Gastroesophageal sphincter (tissue), 3 donors: Measurements from ENCODE around the gene RBM17.

Source experiments
- CTCF ChIP-seq, 4 experiments: fragments of 200-600 bp in 2 of 4; fragments of 450-650 bp in 2 of 4; sonication (generic) in 1 of 4; IDR thresholded peaks; one replicate each; pipeline ENCODE4 v1.5.1; 2017 to 2019; ENCODE audit warnings: antibody characterized with exemption in 4 of 4, mild to moderate bottlenecking in 2 of 4, moderate library complexity in 2 of 4
- EP300 ChIP-seq: sonication (generic); formaldehyde crosslinking; IDR thresholded peaks from one replicate; pipeline ENCODE4 v1.6.1; 2017; ENCODE audit warnings: antibody characterized with exemption, mild to moderate bottlenecking
- POLR2A ChIP-seq, 2 donors: fragments of 450-650 bp; IDR thresholded peaks; one replicate each; pipeline ENCODE4 v1.6.1; 2017; ENCODE audit warnings: antibody characterized with exemption in 2 of 2, mild to moderate bottlenecking in 2 of 2, moderate library complexity in 1 of 2
- POLR2AphosphoS5 ChIP-seq: sonication (generic); formaldehyde crosslinking; IDR thresholded peaks from one replicate; pipeline ENCODE4 v1.6.1; 2017; ENCODE audit warnings: antibody characterized with exemption

GRCh38 chr10:6088721-6089333 is at the start of gene RBM17:
- TF ChIP-seq CTCF (IDR thresholded peaks at IDR 0.05) (peak; percentile 98 to 100 (median 100)), POLR2AphosphoS5 (peak; percentile 50), EP300 (no peak), POLR2A (IDR thresholded peaks at IDR 0.05) (peak; percentile 71 to 83)
